GM18517 (cell line): Measurements from ENCODE around the gene PARP4.
"Not testable (repeated sequence)": the region's sequence is repeated elsewhere in the genome, so short reads cannot be mapped to it uniquely, and the experiment has no call there.

Experiments
- ATAC-seq: cut with Tn5 transposase; IDR thresholded peaks from one replicate; pipeline ENCODE4 v1.9.1; 2021; ENCODE audit warnings: mild to moderate bottlenecking, moderate library complexity; ENCODE audit not compliant: unreplicated experiment

The PARP4 gene

GRCh38 chr13:24454056-24454455, 58.5 kb downstream of the PARP4 start:
- ATAC-seq = no peak

GRCh38 chr13:24452044-24452443, 60.5 kb downstream of the PARP4 start:
- no peak for ATAC-seq

- no peak for ATAC-seq
Observed at GRCh38 chr13:24450530-24450929, 62.0 kb downstream of the PARP4 start.

- ATAC-seq = not testable (repeated sequence)
Observed at GRCh38 chr13:24444851-24445250, 67.7 kb downstream of the PARP4 start.

GRCh38 chr13:24443366-24443765, 69.2 kb downstream of the PARP4 start:
- ATAC-seq = no peak

GRCh38 chr13:24426045-24426444, 86.5 kb downstream of the PARP4 start:
- not testable (repeated sequence) for ATAC-seq

- not testable (repeated sequence) for ATAC-seq
Observed at GRCh38 chr13:24419668-24420067, 92.9 kb downstream of the PARP4 start.

GRCh38 chr13:24407844-24408243, 104.7 kb downstream of the PARP4 start:
- ATAC-seq = no peak

- no peak for ATAC-seq
Observed at GRCh38 chr13:24406524-24406923, 106.1 kb downstream of the PARP4 start.

- no peak for ATAC-seq
Observed at GRCh38 chr13:24396821-24397220, 115.8 kb downstream of the PARP4 start.

GRCh38 chr13:24392972-24393371, 119.6 kb downstream of the PARP4 start:
- ATAC-seq = no peak

GRCh38 chr13:24391771-24392683, 120.6 kb downstream of the PARP4 start:
- ATAC-seq = not testable (repeated sequence)

GRCh38 chr13:24390795-24391194, 121.8 kb downstream of the PARP4 start:
- not testable (repeated sequence) for ATAC-seq

GRCh38 chr13:24389506-24389905, 123.1 kb downstream of the PARP4 start:
- no peak for ATAC-seq

- ATAC-seq = not testable (repeated sequence)
Observed at GRCh38 chr13:24388743-24389142, 123.8 kb downstream of the PARP4 start.

- no peak for ATAC-seq
Observed at GRCh38 chr13:24386816-24387708, 125.5 kb downstream of the PARP4 start.

- ATAC-seq = no peak
Observed at GRCh38 chr13:24385902-24386301, 126.7 kb downstream of the PARP4 start.

GRCh38 chr13:24384946-24385345, 127.6 kb downstream of the PARP4 start:
- not testable (repeated sequence) for ATAC-seq

- not testable (repeated sequence) for ATAC-seq
Observed at GRCh38 chr13:24384091-24384490, 128.5 kb downstream of the PARP4 start.

- ATAC-seq = no peak
Observed at GRCh38 chr13:24381541-24382265, 130.9 kb downstream of the PARP4 start.

GRCh38 chr13:24380881-24381280, 131.7 kb downstream of the PARP4 start:
- ATAC-seq = not testable (repeated sequence)
